Measurements from ENCODE around the gene LRRC55.

The LRRC55 gene

GRCh38 chr11:57181678-57182305, at the start of gene LRRC55:
Gene LRRC55, plus strand, starts transcription at chr11:57181953. Its CDS starts 70 bp downstream, at chr11:57182023.
- no peak for DNase-seq

- DNase-seq: no peak
Observed at GRCh38 chr11:57133366-57134038, 48.3 kb upstream of the LRRC55 start.

DNA sequence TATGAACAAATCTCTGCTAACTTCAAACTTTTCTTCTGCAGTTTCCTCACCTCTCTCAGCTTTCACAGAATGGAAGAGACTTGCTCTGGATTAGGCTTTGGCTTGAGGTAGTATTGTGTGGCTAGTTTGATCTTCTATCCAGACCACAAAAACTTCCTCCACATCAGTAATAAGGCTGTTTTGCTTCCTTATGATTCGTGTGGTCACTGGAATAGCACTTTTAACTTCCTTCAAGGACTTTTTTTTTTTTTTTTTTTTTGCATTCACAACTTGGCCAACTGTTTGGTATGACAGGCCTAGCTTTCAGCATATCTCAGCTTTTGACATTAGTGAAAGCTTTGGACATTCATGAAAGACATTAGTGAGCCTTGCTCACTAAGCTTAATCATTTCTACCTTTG, 47.5 kb upstream of the LRRC55 start:
- DNase-seq: no peak

GRCh38 chr11:57135020-57135751, 46.6 kb upstream of the LRRC55 start:
- no peak for DNase-seq

DNA sequence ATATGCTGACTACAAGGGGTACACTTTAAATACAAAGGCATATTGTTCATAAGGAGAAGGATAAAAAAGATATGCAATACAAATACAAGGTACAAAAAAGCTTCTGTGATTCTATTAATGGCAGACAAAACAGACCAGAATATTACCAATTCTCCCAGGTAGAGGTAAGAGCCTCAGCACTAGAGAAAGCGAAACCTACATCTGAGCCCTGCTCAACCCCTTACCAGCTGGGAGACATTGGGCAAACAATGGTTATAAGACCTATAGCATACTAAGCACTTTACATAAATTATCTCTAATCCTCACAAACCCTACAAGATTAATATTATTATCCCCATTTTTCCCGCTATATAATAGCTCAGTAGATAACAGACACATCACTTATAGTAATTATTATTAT, 41.2 kb upstream of the LRRC55 start:
- no peak for DNase-seq

GRCh38 chr11:57143459-57143858, 38.3 kb upstream of the LRRC55 start:
- no peak for DNase-seq

GRCh38 chr11:57144075-57144474, 37.7 kb upstream of the LRRC55 start:
- DNase-seq: no peak

DNA sequence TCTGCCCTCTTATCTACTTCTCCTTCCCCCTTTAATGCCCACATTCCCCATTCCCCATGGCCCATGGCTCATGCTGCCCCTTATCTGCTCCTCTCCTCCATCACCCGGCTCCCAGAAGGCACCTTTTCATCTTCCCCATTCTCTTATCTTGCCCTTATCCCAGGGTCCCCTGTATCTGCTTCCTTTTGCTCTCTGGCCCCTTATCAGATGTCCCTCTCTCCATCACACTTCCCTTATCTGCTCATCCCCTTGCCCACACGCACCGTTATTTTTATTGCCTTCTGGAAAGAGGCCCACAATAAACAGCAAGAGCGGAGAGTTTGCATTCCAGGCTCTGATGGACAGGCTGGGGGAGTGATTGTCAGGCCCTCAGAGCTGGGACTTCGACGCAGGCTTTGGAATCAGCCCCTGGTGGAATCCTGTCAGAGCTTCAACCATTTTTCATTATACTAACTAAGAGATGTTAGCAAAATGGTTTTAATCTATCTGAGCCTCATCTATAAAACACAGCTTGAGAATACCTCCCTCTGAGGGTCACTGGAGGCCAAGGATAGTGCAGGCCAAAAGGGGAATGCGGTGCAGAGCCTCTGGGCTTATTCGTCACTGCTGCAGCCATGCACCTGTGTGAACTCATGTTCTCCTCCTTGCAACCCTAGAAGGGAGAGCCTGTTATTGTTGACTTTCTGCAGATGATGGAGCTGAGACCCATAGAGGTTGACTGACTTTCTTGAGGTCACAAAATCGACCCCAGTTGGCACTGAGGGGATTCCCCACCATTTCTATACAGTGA, 37.0 kb upstream of the LRRC55 start:
- DNase-seq: no peak

- no peak for DNase-seq
Observed at GRCh38 chr11:57146301-57146700, 35.5 kb upstream of the LRRC55 start.

DNA sequence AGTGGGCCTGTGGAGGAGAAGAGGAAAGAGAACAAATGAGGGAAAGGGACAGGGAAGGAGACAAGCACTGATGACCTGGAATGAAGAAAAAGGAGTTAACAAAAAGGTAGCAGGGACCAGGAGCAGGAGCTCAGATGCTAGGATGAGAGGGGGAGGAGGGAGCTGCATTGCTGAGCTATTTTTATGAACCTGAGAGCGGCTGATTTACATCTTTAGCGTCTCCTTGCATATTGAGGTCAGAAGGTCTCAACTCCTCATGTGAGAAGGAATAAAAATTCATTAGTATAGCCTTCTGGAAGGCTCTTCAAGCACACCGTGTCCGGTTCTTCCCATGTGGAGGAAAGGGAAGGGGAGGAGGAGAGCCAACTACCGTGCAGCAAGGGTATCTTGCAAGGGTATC, 33.1 kb upstream of the LRRC55 start:
- no peak for DNase-seq

- no peak for DNase-seq
Observed at GRCh38 chr11:57150454-57150917, 31.3 kb upstream of the LRRC55 start.

DNA sequence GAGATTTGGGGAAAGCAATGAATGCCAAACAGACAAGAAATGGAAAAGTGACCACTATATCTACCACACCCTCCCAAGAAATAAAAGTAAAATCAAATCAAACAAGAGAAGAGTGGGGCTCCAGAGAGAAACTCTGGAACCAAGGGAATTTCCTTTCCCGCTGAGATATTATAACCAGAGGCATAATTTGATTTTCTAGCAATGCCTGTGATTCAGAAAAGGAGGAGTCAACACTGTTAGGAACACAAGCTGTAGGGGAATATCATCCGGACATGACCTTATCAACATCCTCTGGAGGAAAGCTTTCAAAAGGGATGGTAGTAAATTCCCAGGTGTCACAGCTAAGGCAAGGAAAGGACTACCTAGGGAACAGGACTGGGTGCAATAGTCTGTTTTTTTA, 29.6 kb upstream of the LRRC55 start:
- no peak for DNase-seq

- DNase-seq: no peak
Observed at GRCh38 chr11:57153448-57153847, 28.3 kb upstream of the LRRC55 start.

DNA sequence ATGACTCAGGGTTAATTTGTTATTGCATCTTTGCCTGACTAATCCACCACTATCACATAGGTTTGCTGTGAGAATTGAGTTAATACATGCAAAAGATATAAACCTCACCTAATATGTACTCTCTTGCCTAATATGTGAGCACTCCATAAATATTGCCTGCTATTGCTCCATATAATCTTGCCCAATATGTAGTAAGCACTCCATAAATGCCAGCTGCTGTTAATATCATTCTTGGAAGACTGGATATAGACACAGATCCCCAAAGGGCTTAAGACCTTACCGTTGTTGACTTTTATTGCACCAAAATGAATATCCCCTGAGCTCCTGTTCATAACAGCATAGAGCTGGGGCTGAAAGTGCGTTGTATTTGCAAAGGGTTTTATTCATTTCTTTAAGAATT, 27.0 kb upstream of the LRRC55 start:
- no peak for DNase-seq

GRCh38 chr11:57155400-57155799, 26.4 kb upstream of the LRRC55 start:
- DNase-seq: no peak

- no peak for DNase-seq
Observed at GRCh38 chr11:57155838-57156607, 25.7 kb upstream of the LRRC55 start.

DNA sequence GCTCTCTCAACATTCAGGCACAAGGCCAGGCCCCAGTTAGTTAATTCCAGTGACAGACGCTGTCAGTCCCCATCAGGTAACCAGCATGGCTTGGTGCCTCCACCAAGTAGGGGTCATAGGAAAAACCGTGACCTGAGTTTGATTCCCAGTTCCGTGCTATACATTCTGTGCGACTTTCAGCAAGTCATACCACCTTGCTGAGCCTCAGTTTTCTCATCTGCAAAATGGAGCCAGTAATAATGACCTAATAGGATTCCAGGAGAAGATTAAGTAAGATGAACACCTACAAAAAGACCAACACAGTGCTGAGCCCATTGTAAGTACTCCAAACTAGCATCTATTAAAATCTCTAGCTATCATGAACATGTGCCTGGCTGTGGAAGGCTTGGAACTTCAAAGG, 24.8 kb upstream of the LRRC55 start:
- DNase-seq: no peak

- no peak for DNase-seq
Observed at GRCh38 chr11:57157624-57158023, 24.1 kb upstream of the LRRC55 start.

GRCh38 chr11:57158180-57158579, 23.6 kb upstream of the LRRC55 start:
- no peak for DNase-seq

DNA sequence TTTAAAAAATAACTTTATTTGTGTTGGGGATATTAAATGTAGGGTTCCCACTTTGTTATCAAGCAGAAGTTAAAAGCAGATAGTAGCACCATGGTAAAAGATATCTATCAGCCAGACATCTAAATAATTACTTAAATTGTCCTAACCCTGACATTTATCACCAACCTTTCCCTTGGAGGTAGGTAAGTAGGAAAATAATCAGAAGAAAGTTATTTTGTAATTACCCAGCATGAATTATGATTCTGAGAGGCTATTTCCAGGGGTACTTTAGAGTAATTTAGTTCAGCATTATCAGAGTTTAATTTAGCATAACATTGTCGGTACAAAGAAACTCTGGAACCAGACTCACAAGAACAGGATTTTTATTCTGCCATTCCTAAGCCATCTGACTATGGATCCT, 23.2 kb upstream of the LRRC55 start:
- DNase-seq: no peak

DNA sequence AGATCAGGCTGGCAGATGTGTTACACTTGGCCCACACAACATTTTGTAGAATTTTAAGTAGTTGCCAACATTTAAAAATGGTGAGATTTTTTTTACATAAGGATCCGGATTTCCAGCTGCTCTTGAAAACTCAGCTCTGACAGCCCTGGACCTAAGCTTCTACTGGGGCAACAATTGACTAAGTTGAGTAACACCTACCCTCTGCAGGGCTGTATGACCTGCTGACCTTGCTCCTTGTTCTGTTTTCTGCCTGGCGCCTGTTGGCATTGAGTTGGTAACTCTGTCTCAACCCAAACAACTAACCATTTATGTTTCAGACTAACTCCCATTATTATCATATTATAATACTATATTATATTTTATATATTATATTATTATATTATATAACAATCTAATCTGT, 21.1 kb upstream of the LRRC55 start:
- DNase-seq: no peak

- no peak for DNase-seq
Observed at GRCh38 chr11:57161351-57161750, 20.4 kb upstream of the LRRC55 start.
